ENCODE data around the gene NOP16.

Gene NOP16

DNA sequence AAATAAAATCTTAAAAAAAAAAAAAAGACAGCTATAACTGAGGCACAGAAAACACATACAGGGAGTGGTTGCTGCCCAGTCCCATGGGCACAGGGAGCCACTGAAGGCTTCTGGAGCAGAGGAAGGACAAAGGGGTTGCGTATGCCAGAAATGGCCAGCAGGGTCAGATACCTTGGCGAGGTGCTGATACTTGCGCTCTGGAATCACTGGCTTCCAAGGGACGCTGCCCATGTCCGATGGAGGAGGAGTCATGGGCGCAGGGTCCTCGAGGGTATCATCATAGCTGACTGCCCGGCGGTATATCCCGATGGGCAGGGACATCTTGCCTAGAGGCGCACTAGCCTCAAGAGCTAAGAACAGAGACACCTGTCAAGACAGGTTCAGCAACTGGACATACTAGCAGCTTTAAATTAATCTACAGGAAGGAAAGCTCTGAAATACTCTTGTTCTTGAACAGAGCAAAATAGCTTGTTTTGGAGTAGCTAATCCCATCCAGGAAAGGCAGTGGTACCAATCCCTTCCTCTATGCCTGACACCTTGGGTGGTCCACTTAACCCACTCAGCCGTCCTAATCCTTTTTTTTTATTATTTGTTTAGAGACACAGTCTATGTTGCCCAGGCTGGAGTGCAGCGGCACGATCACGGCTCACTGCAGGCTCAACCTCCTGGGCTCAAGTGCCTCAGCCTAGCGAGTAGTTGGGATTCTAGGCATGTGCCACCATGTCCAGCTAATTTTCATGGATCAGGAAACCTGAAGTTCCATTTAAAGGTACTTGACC, 32.8 kb downstream of the NOP16 start:
- no peak for DNase-seq (ENCODE audit: extremely low read depth, low read depth)
- TF ChIP-seq, protein P1, sequence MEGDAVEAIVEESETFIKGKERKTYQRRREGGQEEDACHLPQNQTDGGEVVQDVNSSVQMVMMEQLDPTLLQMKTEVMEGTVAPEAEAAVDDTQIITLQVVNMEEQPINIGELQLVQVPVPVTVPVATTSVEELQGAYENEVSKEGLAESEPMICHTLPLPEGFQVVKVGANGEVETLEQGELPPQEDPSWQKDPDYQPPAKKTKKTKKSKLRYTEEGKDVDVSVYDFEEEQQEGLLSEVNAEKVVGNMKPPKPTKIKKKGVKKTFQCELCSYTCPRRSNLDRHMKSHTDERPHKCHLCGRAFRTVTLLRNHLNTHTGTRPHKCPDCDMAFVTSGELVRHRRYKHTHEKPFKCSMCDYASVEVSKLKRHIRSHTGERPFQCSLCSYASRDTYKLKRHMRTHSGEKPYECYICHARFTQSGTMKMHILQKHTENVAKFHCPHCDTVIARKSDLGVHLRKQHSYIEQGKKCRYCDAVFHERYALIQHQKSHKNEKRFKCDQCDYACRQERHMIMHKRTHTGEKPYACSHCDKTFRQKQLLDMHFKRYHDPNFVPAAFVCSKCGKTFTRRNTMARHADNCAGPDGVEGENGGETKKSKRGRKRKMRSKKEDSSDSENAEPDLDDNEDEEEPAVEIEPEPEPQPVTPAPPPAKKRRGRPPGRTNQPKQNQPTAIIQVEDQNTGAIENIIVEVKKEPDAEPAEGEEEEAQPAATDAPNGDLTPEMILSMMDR (IDR thresholded peaks at IDR 0.05; ENCODE audit: low read depth, low read length, missing control alignments) = no peak
- no peak overlapping the region for H3K4me3 ChIP-seq (replicated peaks; ENCODE audit: low read depth, low read length)

DNA sequence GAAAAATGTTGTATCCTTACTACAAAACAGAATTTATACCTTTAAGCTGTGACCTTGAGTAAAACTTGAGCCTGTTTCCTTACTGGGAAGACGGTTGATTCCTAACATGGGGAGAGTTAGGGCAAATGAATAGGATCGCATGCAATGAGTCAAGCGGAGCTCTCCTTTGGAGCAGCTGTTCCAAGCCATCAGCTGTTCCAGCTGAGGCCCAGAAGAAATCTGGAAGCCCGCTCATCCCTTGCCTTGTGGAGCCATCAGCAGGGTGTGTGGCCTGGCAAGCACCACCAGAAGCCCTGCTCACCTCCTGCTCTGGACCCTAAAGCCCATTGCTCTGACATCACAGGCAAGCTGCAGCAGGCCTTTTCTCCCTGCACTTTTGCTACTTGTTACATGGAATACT, 34.9 kb downstream of the NOP16 start:
- DNase-seq (ENCODE audit: extremely low read depth, low read depth) = no peak
- TF ChIP-seq, protein P1 (IDR thresholded peaks at IDR 0.05; ENCODE audit: low read depth, low read length, missing control alignments) = no peak
- no peak overlapping the region for H3K4me3 ChIP-seq (replicated peaks; ENCODE audit: low read depth, low read length)

DNA sequence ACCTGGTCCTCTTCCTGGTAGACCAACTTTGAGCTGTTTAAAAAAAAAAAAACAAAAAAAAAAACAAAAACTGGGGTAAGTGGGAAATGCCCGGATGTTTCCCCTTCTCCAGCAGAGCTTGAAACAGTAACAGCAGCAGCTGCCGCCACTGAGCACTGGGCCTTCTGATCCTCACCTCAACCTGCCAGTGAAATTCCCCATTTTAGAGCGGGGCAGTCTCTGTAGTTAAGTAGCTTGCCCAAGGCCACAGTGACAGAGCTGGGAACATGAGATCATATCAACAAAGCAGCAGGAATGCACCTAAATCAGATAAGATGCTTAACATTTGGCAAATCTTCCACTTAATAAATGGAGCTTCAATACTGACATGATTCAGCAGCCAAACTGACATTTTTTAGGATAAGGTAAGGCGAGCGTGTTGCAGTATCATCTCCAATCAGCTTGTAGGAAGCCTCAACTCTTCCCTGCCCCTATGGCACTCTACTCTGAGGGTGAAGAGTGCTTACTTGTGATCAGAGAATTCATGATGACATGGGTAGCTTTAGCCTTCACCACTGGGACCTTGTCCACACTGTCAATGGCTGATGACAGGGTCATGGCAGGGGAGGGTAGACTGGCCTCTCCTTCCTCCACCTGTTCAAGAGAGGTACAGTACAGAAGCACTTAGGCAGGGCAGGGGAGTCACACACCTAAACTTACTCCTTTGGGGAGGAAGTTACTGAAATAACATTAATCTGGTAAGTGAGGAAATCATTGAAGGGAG, 36.1 kb downstream of the NOP16 start:
- TF ChIP-seq, protein P1 (IDR thresholded peaks at IDR 0.05; ENCODE audit: low read depth, low read length, missing control alignments) = no peak
- no peak overlapping the region for H3K4me3 ChIP-seq (replicated peaks; ENCODE audit: low read depth, low read length)
- no peak for DNase-seq (ENCODE audit: extremely low read depth, low read depth)

DNA sequence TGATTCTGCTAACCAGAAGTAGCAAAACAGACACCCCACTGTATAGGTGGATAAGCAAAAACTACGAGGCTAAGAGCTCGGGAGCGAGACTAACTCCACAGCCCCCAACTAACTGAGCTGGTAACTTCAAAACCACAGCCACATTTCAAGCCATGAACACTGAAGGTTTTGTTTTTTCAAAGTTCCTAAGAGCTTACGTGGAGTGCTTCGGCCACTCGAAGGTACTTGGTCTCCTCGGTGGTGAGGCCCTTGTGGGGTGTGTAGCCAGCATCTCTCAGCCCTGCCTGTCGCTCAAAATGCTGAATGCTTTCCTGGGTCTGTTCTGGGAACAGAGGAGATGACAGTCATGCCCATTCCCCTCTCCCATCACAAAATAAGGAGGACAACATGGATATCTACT, 38.0 kb downstream of the NOP16 start:
- DNase-seq (ENCODE audit: extremely low read depth, low read depth) = no peak
- no peak overlapping the region for H3K4me3 ChIP-seq (replicated peaks; ENCODE audit: low read depth, low read length)
- TF ChIP-seq, protein P1 (IDR thresholded peaks at IDR 0.05; ENCODE audit: low read depth, low read length, missing control alignments) = no peak

DNA sequence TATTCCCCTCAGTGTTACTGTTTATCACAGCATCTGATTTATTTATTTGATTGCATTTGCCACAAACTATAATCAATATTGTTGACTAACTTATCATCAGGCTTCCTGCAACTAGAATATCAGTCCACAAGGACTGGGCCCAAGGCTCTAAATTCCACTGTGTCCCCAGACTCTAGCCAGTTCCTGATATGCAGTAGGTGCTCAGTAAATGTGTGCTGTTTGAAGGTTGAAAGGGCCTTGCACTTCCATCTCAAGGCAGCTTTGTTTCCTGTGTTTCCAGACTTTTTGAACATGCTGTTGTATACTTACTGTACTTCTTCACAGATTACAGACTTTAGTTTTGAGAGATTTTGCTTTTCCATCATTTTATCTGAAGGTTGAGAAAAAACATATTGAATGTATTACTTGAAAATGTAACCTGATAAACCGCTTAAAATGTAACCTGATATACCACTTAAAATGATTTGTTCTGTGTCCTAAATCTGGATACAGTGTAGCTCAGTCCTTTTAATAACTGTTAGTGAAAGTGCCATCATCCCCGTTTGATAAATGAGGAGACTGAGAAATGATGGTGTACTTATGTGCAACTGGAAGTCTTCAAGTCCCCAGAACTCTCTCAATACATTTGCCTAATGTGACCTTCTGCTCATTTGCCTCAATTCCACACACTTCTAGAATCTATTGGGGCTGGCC, 45.5 kb downstream of the NOP16 start:
- DNase-seq (ENCODE audit: extremely low read depth, low read depth) = no peak
- no peak overlapping the region for H3K4me3 ChIP-seq (replicated peaks; ENCODE audit: low read depth, low read length)
- TF ChIP-seq, protein P1 (IDR thresholded peaks at IDR 0.05; ENCODE audit: low read depth, low read length, missing control alignments) = no peak

DNA sequence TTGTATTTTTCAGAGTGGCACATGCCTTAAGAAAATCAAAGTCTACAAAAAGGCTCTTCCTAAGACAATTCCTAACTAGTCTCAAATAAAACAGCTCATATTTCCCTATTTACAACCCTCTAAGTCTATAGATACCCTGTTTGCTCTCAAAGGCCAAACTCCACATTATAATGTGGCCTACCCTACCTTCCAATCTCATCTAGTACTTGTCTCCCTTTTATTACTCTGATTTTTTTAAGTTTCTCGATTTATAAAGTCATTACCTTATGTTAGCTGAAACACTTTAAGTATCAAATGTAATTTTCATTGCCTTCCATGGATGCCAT, 46.3 kb downstream of the NOP16 start:
- TF ChIP-seq, protein P1 (IDR thresholded peaks at IDR 0.05; ENCODE audit: low read depth, low read length, missing control alignments) = no peak
- no peak for DNase-seq (ENCODE audit: extremely low read depth, low read depth)
- H3K4me3 ChIP-seq (replicated peaks; ENCODE audit: low read depth, low read length) = no peak overlapping the region

Measured in HFF-Myc (cell line).